HT-29 (cell line): ENCODE measurements around the gene CTNNA1. TPM values are rescaled to one million over a fixed set of nuclear protein-coding genes. Genes with fewer than 3 reads are reported as not detected.
A peak's percentile ranks its signal among the peaks of the same experiment; 100 is the strongest.
"Not testable (repeated sequence)": the region's sequence is repeated elsewhere in the genome, so short reads cannot be mapped to it uniquely, and the experiment has no call there.

ENCODE experiments used
- DNase-seq: peaks from one replicate; pipeline ENCODE4 v3.0.0-alpha.2; 2015; ENCODE audit warnings: low spot score
- total RNA-seq: library from RNA; depleted of rRNA; stranded (reverse); fragments of >200 nt; shearing (Covaris generic); gene quantifications from 2 replicates; pipeline ENCODE4 v1.2.3, GENCODE V29; 2014

CTNNA1 gene
- total RNA-seq, 1 experiment from 2014 or later = 416 TPM

- no peak for DNase-seq
These were observed 142.7 kb downstream of the CTNNA1 start for GRCh38 chr5:138895918-138896317.

GRCh38 chr5:138898299-138898698 is 145.1 kb downstream of the CTNNA1 start:
- no peak for DNase-seq

- DNase-seq = no peak
These were observed 145.5 kb downstream of the CTNNA1 start for GRCh38 chr5:138898742-138899141.

- no peak for DNase-seq
These were observed 147.2 kb downstream of the CTNNA1 start for GRCh38 chr5:138900281-138900965.

- no peak for DNase-seq
These were observed 148.5 kb downstream of the CTNNA1 start for GRCh38 chr5:138901716-138902115.

- DNase-seq = peak; percentile 31
These were observed 150.0 kb downstream of the CTNNA1 start for GRCh38 chr5:138903130-138903775.

GRCh38 chr5:138905541-138905940 is 152.3 kb downstream of the CTNNA1 start:
- no peak for DNase-seq

GRCh38 chr5:138909734-138910133 is 156.5 kb downstream of the CTNNA1 start:
- no peak for DNase-seq

- DNase-seq = no peak
These were observed 157.4 kb downstream of the CTNNA1 start for GRCh38 chr5:138910546-138911185.

GRCh38 chr5:138911441-138911840 is 158.2 kb downstream of the CTNNA1 start:
- DNase-seq = no peak

- no peak for DNase-seq
These were observed 158.9 kb downstream of the CTNNA1 start for GRCh38 chr5:138912093-138912492.

- no peak for DNase-seq
These were observed 160.5 kb downstream of the CTNNA1 start for GRCh38 chr5:138913773-138914172.

- no peak for DNase-seq
These were observed 161.1 kb downstream of the CTNNA1 start for GRCh38 chr5:138914338-138914737.

- no peak for DNase-seq
These were observed 165.5 kb downstream of the CTNNA1 start for GRCh38 chr5:138918686-138919085.

- no peak for DNase-seq
These were observed 167.0 kb downstream of the CTNNA1 start for GRCh38 chr5:138920181-138920580.

- DNase-seq = not testable (repeated sequence)
These were observed 168.1 kb downstream of the CTNNA1 start for GRCh38 chr5:138921362-138921761.

- no peak for DNase-seq
These were observed 169.3 kb downstream of the CTNNA1 start for GRCh38 chr5:138922494-138922893.

GRCh38 chr5:138925090-138925635 is 171.9 kb downstream of the CTNNA1 start:
- no peak for DNase-seq

- DNase-seq = no peak
These were observed 173.0 kb downstream of the CTNNA1 start for GRCh38 chr5:138926257-138926656.

- no peak for DNase-seq
These were observed 173.6 kb downstream of the CTNNA1 start for GRCh38 chr5:138926688-138927448.

GRCh38 chr5:138927544-138927943 is 174.3 kb downstream of the CTNNA1 start:
- no peak for DNase-seq

- no peak for DNase-seq
These were observed 174.8 kb downstream of the CTNNA1 start for GRCh38 chr5:138927979-138928378.
